IPS-NIHi7 (cell line): ENCODE data around the gene NAIF1.
"Not testable (repeated sequence)": the region's sequence is repeated elsewhere in the genome, so short reads cannot be mapped to it uniquely, and the experiment has no call there.

Source experiments
- DNase-seq: peaks from one replicate; pipeline ENCODE4 v3.0.0; 2012; ENCODE audit warnings: mixed read lengths; ENCODE audit errors: extremely low spot score

Gene NAIF1

GRCh38 chr9:128085943-128086342, 18.8 kb upstream of the NAIF1 start:
- no peak for DNase-seq

DNA sequence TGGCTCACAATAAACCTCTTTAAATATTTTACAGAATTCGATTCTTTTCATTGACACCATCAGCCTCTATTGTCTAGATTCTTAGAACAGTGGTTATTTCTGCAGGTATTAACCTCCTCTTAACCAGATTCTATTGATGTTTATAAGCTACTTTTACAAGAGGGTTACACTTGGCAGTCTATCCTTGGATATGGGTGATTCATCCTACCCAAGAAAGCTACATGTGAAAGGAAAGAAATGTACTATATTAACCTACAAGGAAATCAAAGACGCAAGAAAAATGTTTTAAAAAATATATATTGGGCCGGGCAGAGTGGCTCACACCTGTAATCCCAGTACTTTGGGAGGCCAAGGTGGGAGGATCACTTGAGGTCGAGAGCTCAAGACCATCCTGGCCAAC, 17.6 kb upstream of the NAIF1 start:
- no peak for DNase-seq

GRCh38 chr9:128082151-128082550, 15.0 kb upstream of the NAIF1 start:
- DNase-seq, result no peak

DNA sequence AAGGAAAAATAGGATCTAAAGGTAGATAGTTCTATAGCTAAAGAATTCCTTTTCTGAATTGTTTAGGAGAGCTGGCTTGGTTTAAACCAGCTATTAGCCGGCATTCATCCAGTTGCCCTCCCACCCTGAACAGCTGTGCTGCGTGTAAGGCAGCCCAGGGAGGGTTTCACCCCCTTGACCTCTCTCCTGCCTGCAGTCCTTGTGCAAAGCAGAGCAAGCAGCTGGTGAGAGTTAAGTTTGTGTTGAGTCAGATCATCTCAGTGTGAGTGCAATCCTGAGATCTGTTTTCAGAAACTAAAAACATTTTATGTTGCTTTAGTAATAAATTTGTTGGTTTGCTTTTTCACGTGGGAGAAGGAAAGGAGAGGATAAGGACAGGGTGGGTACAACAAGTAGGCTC, 13.9 kb upstream of the NAIF1 start:
- no peak for DNase-seq

DNA sequence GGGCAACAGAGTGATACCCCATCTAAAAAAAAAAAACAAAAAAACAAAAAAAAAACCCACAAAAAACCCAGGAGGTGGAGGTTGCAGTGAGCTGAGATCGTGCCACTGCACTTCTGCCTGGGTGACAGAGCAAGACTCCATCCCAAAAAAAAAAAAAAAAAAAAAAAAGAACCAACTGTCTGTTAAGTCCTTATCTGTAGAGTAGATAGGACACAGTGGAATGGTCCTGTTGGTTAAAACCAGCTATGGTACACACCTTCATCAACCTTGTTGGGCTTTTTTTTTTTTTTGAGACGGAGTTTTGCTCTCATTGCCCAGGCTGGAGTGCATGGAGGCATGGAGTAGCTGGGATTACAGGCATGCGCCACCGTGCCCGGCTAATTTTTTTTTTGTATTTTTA, 13.1 kb upstream of the NAIF1 start:
- no peak for DNase-seq

GRCh38 chr9:128078504-128079434, 11.6 kb upstream of the NAIF1 start:
- DNase-seq, result no peak

GRCh38 chr9:128077847-128078503, 10.9 kb upstream of the NAIF1 start:
- no peak for DNase-seq

DNA sequence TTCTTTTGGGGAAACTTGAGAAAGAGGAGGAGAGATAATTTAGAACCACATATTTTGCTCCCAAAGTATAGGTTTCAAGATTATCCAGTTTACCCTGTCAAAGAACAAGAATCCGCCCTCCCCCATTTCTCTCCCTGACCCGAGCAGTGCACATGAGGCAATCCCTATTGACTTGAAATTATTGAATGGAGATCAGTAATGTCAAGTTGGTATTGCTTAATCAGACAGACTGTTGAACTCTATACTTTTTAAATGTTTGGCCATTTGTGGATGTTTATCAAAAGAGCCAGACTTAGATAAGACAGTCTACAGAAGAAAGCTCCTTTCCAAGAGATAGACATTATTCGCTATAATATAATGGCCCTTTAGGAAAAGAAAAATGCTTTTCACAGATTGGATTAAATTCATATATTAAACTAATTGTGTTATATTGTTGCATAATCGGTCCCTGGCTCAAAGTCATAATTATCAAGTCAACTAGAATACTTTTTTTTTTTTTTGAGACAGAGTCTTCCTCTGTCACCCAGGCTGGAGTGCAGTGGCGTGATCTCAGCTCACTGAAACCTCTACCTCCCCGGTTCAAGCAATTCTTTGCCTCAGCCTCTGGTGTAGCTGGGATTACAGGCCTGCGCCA, 6.2 kb upstream of the NAIF1 start:
- no peak for DNase-seq

- DNase-seq, result no peak
These were observed 5.3 kb upstream of the NAIF1 start for GRCh38 chr9:128072144-128073021.

DNA sequence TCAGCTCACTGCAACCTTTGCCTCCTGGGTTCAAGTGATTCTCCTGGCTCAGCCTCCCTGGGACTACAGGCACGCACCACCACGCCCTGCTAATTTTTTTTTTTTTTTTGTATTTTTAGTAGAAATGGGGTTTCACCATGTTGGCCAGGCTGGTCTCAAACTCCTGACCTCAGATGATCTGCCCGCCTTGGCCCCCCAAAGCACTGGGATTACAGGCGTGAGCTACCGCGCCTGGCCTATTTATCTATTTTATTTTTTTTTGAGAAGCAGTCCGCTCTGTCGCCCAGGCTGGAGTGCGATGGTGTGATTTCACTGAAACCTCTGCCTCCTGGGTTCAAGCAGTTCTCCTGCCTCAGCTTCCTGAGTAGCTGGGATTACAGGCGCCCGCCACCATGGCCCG, 4.4 kb upstream of the NAIF1 start:
- not testable (repeated sequence) for DNase-seq

GRCh38 chr9:128070874-128071273, 3.8 kb upstream of the NAIF1 start:
- DNase-seq, result no peak

GRCh38 chr9:128068386-128069205, 1.5 kb upstream of the NAIF1 start:
- no peak for DNase-seq

DNA sequence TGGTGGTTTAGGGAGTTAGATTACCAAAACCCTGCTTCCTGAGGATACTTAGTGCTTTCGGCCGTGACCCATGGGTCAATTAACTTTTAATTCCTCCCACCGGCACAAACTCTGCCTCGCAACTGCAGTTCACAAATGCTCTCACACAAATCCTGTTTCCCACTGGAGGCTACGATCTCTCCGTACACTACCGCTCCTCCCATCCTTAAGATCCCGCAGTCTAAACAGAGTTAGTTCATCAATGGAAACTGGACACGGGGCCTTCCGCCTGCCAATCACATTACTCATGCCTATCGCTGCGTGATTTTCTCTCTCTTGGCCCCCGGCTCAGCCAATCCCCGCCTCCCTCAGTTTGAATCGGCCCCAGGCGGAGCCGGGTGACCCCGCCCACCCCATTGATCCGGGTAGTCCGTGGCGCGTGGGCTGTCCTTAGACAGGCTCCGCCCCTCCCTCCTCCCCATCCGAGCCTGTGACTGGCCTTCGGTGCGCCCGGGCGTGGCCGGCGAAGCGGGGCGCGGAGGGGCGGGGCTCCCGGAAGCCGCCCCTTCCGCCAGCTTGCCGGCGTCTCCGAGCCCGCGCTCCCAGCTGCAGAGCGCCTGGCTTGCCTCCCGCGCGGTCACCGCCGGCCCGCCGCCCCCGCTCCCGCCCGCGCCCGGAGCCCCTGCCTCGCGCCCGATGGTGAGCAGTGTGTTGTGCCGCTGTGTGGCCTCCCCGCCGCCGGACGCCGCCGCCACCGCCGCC, 695 bp upstream of the NAIF1 start, which contains the start of gene SLC25A25:
TSS of gene SLC25A25 (plus strand) at position 588 of the 741 bp plus-strand sequence. CDS start at position 676, 88 bp downstream.
- DNase-seq, result peak; percentile 97

DNA sequence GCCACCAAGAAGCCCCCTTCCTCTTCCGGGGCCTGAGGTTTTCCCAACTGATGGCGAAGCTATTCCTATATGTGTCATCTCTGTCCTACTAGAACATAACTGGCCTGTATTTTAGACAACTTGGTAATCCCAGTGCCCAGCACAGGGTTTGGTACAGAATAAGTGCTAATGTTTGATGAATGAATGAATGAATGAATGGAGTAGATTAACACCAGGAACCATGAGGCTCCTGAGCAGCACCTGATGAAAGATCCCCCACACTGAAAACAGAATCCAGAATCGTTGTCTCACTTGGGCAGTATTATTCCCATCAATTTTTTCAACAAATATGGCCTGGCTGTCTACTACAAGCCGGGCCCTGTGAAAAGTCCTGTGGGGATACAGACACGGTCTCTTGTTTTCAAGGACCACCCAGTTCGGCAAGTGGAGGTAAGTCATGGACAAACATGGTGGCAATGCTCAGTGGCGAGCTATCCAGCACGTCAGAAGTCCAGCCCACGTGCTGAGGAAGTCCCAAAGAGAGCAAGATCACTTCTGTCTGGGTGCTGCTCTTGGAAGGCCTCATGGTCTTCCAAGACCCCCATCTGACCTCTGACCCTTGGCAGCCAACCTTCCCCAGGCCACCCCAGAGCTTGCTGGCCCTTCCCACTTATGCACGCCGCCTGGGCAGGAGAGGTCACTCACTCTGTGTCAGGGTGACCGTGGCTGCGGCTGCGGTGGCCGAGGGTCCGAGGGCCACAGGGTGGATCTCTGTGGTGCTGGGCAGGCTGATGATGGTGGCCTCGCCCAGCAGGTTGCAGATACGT, 1.0 kb downstream of the NAIF1 start:
- DNase-seq, result no peak

DNA sequence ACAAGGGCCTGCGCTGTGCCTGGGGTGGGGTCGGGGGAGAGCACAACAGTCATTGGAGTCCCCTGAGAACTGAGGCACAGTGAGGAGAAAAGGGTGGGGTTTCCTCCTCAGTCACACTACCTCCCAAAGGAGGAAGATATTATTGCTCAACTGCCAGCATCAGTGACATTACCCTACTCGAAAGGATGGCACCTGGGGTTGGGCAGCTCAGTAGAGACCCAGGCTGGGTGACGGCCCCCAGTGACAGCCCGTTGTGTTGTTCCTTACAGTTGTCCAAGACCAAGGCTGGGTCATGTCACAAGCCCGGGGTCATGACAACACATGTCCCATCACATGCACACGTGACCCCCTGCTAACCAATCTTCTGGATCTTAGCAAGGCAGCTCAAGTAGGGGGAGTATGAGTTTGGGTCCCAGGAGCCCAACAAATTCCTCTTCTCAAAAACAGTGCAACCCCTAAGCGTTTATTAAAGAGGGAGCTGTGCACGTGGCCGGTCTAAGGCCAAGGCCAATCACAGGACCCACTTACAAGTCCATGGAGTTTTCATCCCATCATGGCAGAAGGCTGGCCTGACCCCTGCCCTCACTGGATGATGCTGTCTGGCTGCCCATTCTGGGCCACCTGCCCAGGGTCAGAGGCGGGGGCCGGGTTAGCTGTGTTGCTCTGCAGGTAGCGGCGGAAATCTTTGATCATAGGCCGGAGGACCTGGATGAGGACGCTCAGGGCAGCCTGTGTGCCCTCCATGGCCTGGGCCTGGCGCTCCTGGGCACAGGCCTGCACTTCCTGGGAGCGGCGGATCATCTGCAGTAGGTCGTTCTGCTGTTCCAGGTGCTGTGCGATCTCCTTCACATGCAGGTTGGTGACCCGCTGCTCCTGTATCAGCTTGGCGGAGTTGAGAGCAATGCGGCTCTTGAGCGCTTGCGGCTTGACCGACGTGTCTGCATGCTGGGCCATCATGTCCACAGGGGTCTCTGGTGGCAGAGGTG, 4.0 kb downstream of the NAIF1 start:
- no peak for DNase-seq

DNA sequence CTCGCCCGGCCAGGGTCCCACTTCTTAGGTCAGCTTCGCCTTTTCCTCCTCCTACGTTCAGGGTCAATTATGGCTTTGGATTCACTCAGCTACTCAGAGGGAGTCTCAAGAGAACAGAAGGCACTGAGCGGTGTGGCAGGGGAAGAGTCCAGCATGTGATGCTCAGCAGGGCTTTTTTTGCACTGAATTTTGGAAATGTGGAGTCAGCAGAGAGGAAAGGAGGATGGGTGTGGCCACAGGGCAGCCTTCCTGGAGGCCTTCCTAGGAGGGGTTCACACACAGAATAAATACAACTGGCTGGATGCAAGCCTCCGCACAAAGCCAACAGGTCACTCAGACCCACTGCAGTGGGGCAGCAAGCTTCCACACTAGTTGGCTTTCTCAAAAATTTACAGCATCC, 4.8 kb downstream of the NAIF1 start:
- no peak for DNase-seq

DNA sequence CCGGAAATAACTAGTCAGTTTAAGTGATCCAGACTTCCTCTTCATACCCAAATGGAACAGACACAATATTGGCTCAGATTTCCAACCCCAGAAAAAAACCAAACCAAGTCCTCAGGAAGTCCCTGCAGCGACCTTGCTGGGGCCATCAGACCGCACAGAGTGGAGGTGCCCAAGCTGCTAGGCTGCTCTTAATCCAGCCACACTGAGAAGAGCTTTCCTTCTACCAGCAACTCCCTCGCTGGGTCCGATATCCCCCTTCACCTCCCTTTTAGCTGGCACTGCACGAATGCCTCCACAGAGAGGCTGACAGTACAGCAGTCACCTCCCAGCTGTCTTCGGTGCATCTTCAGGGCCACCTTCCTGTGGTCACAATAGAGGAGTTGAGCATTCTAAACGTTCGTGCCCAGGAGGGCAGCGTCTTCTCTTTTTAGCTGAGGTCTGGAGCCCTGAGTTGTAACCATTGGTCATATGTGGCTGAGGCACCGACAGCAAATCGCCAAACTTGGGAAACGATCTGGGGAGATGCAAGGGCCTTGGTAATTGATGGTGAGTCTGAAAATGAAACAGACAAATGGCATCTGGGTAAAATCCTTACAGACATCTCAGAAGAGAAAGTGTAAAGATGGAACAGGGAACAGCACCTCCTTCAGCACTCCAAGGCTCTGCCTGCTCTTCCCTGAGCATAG, 5.7 kb downstream of the NAIF1 start:
- no peak for DNase-seq
